Hepatocyte (in vitro differentiated cells): ENCODE measurements around the gene MGAT5. TPM values are rescaled to one million over a fixed set of nuclear protein-coding genes. Genes with fewer than 3 reads are reported as not detected.

ENCODE experiments used
- DNase-seq: peaks from one replicate; pipeline ENCODE4 v3.0.0-alpha.2; 2016; ENCODE audit warnings: low spot score
- H2AFZ ChIP-seq: fragments of 200-600 bp; sonication (generic); 2 replicates; pipeline ENCODE4 v1.6.0; 2016; ENCODE audit warnings: antibody characterized with exemption, mild to moderate bottlenecking
- H3K27ac ChIP-seq: fragments of 200-600 bp; sonication (generic); 2 replicates; pipeline ENCODE4 v1.5.1; 2016; ENCODE audit warnings: mild to moderate bottlenecking
- H3K27me3 ChIP-seq: fragments of 200-600 bp; sonication (generic); 2 replicates; pipeline ENCODE4 v1.6.1; 2016
- H3K36me3 ChIP-seq: fragments of 200-600 bp; sonication (generic); replicated peaks from 2 replicates; pipeline ENCODE4 v1.5.1; 2016; ENCODE audit warnings: low read depth; ENCODE audit not compliant: insufficient read depth
- H3K4me1 ChIP-seq: fragments of 200-600 bp; sonication (generic); 2 replicates; pipeline ENCODE4 v1.5.1; 2016; ENCODE audit warnings: mild to moderate bottlenecking, moderate library complexity; ENCODE audit not compliant: insufficient read depth
- H3K4me2 ChIP-seq: fragments of 200-600 bp; sonication (generic); 2 replicates; pipeline ENCODE4 v1.6.0; 2016
- H3K4me3 ChIP-seq: fragments of 200-600 bp; sonication (generic); 2 replicates; pipeline ENCODE4 v1.5.1; 2016; ENCODE audit warnings: mild to moderate bottlenecking
- H3K79me2 ChIP-seq: fragments of 200-600 bp; sonication (generic); 2 replicates; pipeline ENCODE4 v1.6.0; 2017; ENCODE audit warnings: mild to moderate bottlenecking
- H3K9me2 ChIP-seq: fragments of 200-600 bp; sonication (generic); replicated peaks from 2 replicates; pipeline ENCODE4 v1.6.0; 2017; ENCODE audit warnings: mild to moderate bottlenecking; ENCODE audit not compliant: insufficient read depth
- H3K9me3 ChIP-seq: fragments of 200-600 bp; sonication (generic); 2 replicates; pipeline ENCODE4 v1.5.1; 2016; ENCODE audit warnings: low read depth, mild to moderate bottlenecking
- H4K20me1 ChIP-seq: fragments of 200-600 bp; sonication (generic); 2 replicates; pipeline ENCODE4 v1.6.0; 2016; ENCODE audit warnings: mild to moderate bottlenecking; ENCODE audit not compliant: insufficient read depth, poor library complexity, severe bottlenecking
- CTCF ChIP-seq: fragments of 200-600 bp; sonication (generic); IDR thresholded peaks from 2 replicates; pipeline ENCODE4 v1.5.1; 2016; ENCODE audit warnings: antibody characterized with exemption, mild to moderate bottlenecking; ENCODE audit not compliant: poor library complexity
- EZH2 ChIP-seq: fragments of 200-600 bp; sonication (generic); IDR thresholded peaks from 2 replicates; pipeline ENCODE4 v1.6.1; 2016; ENCODE audit warnings: antibody characterized with exemption, mild to moderate bottlenecking, borderline replicate concordance
- EZH2phosphoT487 ChIP-seq: fragments of 200-600 bp; sonication (generic); IDR thresholded peaks from one replicate; pipeline ENCODE4 v1.6.1; 2018; ENCODE audit warnings: antibody characterized with exemption, mild to moderate bottlenecking, low read depth, moderate library complexity; ENCODE audit not compliant: unreplicated experiment, severe bottlenecking
- WGBS: methylation state at CpG from one replicate; pipeline ENCODE4 v1.1.6; 2016; ENCODE audit warnings: low lambda C conversion rate; ENCODE audit errors: missing lambda C conversion rate; 5-methylcytosine and 5-hydroxymethylcytosine counted together
- polyA plus RNA-seq: library from polyadenylated mRNA; unstranded; fragments of >200 nt; fragmentation: Nextera tagmentation; extraction: Ambion mirVana; gene quantifications from 2 replicates; pipeline ENCODE4 v1.2.1, GENCODE V29; 2016
- total RNA-seq: library from RNA; depleted of rRNA; stranded (reverse); fragments of >200 nt; gene quantifications from 2 replicates; pipeline ENCODE4 v1.2.3, GENCODE V29; 2014

Gene MGAT5
- total and polyA plus RNA-seq, 2 experiments from 2014 or later = 9.1 to 30.2 TPM

- Histone ChIP-seq H3K4me3 (no peak overlapping the region), H3K4me1 (no peaks in the 10 kb centered on the region), H3K9me3 (no peaks in the 10 kb centered on the region), H3K9me2 (no peaks in the 10 kb centered on the region), H2AFZ (no peak overlapping the region), H3K79me2 (no peaks in the 10 kb centered on the region), H3K27me3 (no peaks in the 10 kb centered on the region), H3K36me3 (no peaks in the 10 kb centered on the region), H3K27ac (no peak overlapping the region), H4K20me1 (no peaks in the 10 kb centered on the region), H3K4me2 (no peak overlapping the region)
- TF ChIP-seq CTCF (no peak), EZH2 (no peak), EZH2phosphoT487 (no peak)
- 91% methylated on average over 4 of the region's 4 CpGs for WGBS
- DNase-seq = no peak
Measured at GRCh38 chr2:134346141-134346540, 92.3 kb downstream of the MGAT5 start.

- no peaks in the 10 kb centered on the region for H3K4me1 ChIP-seq
- H3K79me2 ChIP-seq = no peaks in the 10 kb centered on the region
- no peaks in the 10 kb centered on the region for H3K9me2 ChIP-seq
- no peaks in the 10 kb centered on the region for H3K36me3 ChIP-seq
- no peak overlapping the region for H3K27ac ChIP-seq
- 71% methylated on average over 3 of the region's 3 CpGs for WGBS
- no peaks in the 10 kb centered on the region for H3K27me3 ChIP-seq
- no peaks in the 10 kb centered on the region for H4K20me1 ChIP-seq
- TF ChIP-seq EZH2 = no peak
- no peak for TF ChIP-seq EZH2phosphoT487
- TF ChIP-seq CTCF = no peak
- no peaks in the 10 kb centered on the region for H3K9me3 ChIP-seq
- H2AFZ ChIP-seq = no peak overlapping the region
- DNase-seq = no peak
- no peak overlapping the region for H3K4me3 ChIP-seq
- no peak overlapping the region for H3K4me2 ChIP-seq
Measured at GRCh38 chr2:134347756-134348155, 93.9 kb downstream of the MGAT5 start.

- TF ChIP-seq CTCF (no peak), EZH2 (no peak), EZH2phosphoT487 (no peak)
- Histone ChIP-seq H3K4me3 (no peak overlapping the region), H3K4me1 (no peaks in the 10 kb centered on the region), H3K4me2 (no peak overlapping the region), H3K27me3 (no peaks in the 10 kb centered on the region), H2AFZ (no peak overlapping the region), H3K79me2 (no peaks in the 10 kb centered on the region), H3K9me2 (no peaks in the 10 kb centered on the region), H3K9me3 (no peaks in the 10 kb centered on the region), H3K36me3 (no peaks in the 10 kb centered on the region), H4K20me1 (no peaks in the 10 kb centered on the region), H3K27ac (no peak overlapping the region)
- no peak for DNase-seq
- 89% methylated on average over 4 of the region's 4 CpGs for WGBS
Measured at GRCh38 chr2:134348239-134348638, 94.4 kb downstream of the MGAT5 start.

- no peak overlapping the region for H2AFZ ChIP-seq
- no peak for DNase-seq
- no peaks in the 10 kb centered on the region for H3K4me1 ChIP-seq
- H3K36me3 ChIP-seq = no peaks in the 10 kb centered on the region
- TF ChIP-seq CTCF (no peak), EZH2phosphoT487 (no peak), EZH2 (no peak)
- H3K9me3 ChIP-seq = no peaks in the 10 kb centered on the region
- no peak overlapping the region for H3K4me2 ChIP-seq
- H3K27me3 ChIP-seq = no peaks in the 10 kb centered on the region
- WGBS = 74% methylated on average over 5 of the region's 5 CpGs
- H3K9me2 ChIP-seq = no peaks in the 10 kb centered on the region
- H3K79me2 ChIP-seq = no peaks in the 10 kb centered on the region
- no peak overlapping the region for H3K27ac ChIP-seq
- H4K20me1 ChIP-seq = no peaks in the 10 kb centered on the region
- H3K4me3 ChIP-seq = no peak overlapping the region
Measured at GRCh38 chr2:134348760-134349159, 94.9 kb downstream of the MGAT5 start.
